ENCODE data around the gene SOX9.

The SOX9 gene

GRCh38 chr17:72119873-72120641 lies 763 bp upstream of the SOX9 start:
- peak; percentile 31 for DNase-seq (ENCODE audit: extremely low spot score)
- POLR2A ChIA-PET, result interaction anchor here (0.5 to 2.1 kb wide), 4 partner anchors 191 to 303 kb away, joined by 3 to 15 read pairs (median 4); no protein-coding TSS in a partner anchor
- no peak for TF ChIP-seq CTCF (IDR thresholded peaks at IDR 0.05; ENCODE audit: control extremely low read depth, extremely low read depth, low read depth, missing control alignments)
- CTCF ChIA-PET, result interaction anchor here (0.9 to 3.0 kb wide), 11 partner anchors 9 to 647 kb away, joined by 3 to 13 read pairs (median 4); no protein-coding TSS in a partner anchor

GRCh38 chr17:72121164-72122009 lies 567 bp downstream of the SOX9 start:
- no peak for TF ChIP-seq CTCF (IDR thresholded peaks at IDR 0.05; ENCODE audit: control extremely low read depth, extremely low read depth, low read depth, missing control alignments)
- POLR2A ChIA-PET, result interaction anchor here (0.6 to 2.1 kb wide), 5 partner anchors 190 to 301 kb away, joined by 3 to 15 read pairs (median 3); no protein-coding TSS in a partner anchor
- DNase-seq (ENCODE audit: extremely low spot score), result peak; percentile 30
- CTCF ChIA-PET, result interaction anchor here (0.8 to 3.0 kb wide), 6 partner anchors 35 to 648 kb away, joined by 3 to 13 read pairs (median 4); no protein-coding TSS in a partner anchor

- POLR2A ChIA-PET, result interaction anchor here (0.6 to 2.1 kb wide), 5 partner anchors 9 to 301 kb away, joined by 3 to 15 read pairs (median 7); no protein-coding TSS in a partner anchor
- CTCF ChIA-PET, result interaction anchor here (0.7 to 3.0 kb wide), 5 partner anchors 301 to 418 kb away, joined by 3 to 13 read pairs (median 3); no protein-coding TSS in a partner anchor
- no peak for TF ChIP-seq CTCF (IDR thresholded peaks at IDR 0.05; ENCODE audit: control extremely low read depth, extremely low read depth, low read depth, missing control alignments)
- peak; percentile 53 for DNase-seq (ENCODE audit: extremely low spot score)
These were observed 1.4 kb downstream of the SOX9 start for GRCh38 chr17:72122010-72122764.

- POLR2A ChIA-PET, result interaction anchor here (0.7 to 0.8 kb wide), 2 partner anchors 10 to 286 kb away, joined by 3 to 9 read pairs; no protein-coding TSS in a partner anchor
- CTCF ChIA-PET, result interaction anchor here (0.7 to 1.4 kb wide), 3 partner anchors 258 to 417 kb away, joined by 3 read pairs; no protein-coding TSS in a partner anchor
- peak; percentile 51 for DNase-seq (ENCODE audit: extremely low spot score)
- no peak for TF ChIP-seq CTCF (IDR thresholded peaks at IDR 0.05; ENCODE audit: control extremely low read depth, extremely low read depth, low read depth, missing control alignments)
These were observed 2.1 kb downstream of the SOX9 start for GRCh38 chr17:72122765-72123529.

- no peak for TF ChIP-seq CTCF (IDR thresholded peaks at IDR 0.05; ENCODE audit: control extremely low read depth, extremely low read depth, low read depth, missing control alignments)
- ChIA-PET POLR2A (interaction anchor here (0.6 kb wide), 1 partner anchor 308 kb away, joined by 3 read pairs; no protein-coding TSS in a partner anchor), CTCF (interaction anchor here (0.9 to 1.3 kb wide), 3 partner anchors 12 to 436 kb away, joined by 3 read pairs; no protein-coding TSS in a partner anchor)
- no peak for DNase-seq (ENCODE audit: extremely low spot score)
These were observed 3.0 kb downstream of the SOX9 start for GRCh38 chr17:72123530-72124437.

All from GM10248 (cell line).